GM19035 (cell line): Measurements from ENCODE around the gene PPFIA1.

ENCODE experiments used
- ATAC-seq: cut with Tn5 transposase; IDR thresholded peaks from one replicate; pipeline ENCODE4 v1.9.1; 2021; ENCODE audit not compliant: unreplicated experiment

PPFIA1 gene

DNA sequence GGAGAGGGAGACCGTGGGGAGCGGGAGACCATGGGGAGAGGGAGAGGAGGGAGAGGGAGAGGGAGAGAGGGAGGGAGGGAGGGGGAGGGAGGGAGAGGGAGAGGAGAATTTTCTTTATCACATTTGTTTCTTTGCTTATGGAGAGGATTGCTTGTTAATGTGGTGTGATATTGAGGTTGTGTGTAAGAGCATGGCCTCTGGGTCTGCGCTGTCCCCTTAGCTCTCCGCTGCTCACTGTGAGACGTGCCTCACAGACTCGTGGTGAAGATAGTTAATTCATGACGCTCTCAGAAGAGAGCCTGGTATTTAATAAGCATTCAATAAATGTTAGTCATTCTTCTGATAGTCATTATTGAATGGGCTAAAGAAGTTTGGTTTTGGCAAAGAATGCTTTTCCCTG is 26.2 kb downstream of the PPFIA1 start:
- ATAC-seq, result no peak

- no peak for ATAC-seq
These were observed 26.9 kb downstream of the PPFIA1 start for GRCh38 chr11:70297341-70297740.

- ATAC-seq, result no peak
These were observed 27.9 kb downstream of the PPFIA1 start for GRCh38 chr11:70298243-70298915.

GRCh38 chr11:70299636-70300035 is 29.1 kb downstream of the PPFIA1 start:
- no peak for ATAC-seq

DNA sequence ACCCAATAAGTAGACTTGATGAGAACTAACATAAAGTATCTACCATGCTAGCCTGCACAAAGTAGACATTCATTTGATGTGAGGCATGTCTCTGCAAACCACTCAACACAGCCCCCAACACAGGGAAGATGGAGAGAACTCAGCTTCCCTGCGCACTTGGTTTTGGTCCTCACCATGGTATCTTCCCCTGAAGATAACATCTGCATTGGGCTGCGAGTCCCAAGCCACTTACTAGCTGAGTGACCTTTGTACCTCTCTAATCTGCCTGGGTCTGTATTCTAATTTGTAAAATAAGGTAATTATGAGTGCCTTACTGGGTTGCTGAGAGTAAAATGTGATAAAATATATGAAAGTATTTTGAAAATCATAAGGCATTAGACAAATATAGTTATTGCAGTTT is 30.7 kb downstream of the PPFIA1 start:
- no peak for ATAC-seq

- no peak for ATAC-seq
These were observed 31.4 kb downstream of the PPFIA1 start for GRCh38 chr11:70301721-70302418.

DNA sequence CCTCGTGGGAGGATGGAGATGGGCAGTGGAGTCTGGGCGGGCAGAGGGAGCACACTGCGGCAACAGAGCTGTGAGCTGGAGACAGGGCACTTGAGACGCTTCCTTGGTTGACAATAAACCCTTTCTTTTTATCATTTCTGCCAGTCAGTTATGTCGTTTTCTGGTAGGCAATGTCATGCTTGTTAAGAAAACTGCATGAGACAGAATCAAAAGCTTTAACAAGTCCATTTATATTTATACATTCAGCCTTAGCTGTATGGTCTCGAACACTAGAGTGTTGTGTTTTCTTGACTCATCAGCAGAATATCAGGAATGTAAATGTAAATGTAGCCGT is 31.9 kb downstream of the PPFIA1 start:
- no peak for ATAC-seq

DNA sequence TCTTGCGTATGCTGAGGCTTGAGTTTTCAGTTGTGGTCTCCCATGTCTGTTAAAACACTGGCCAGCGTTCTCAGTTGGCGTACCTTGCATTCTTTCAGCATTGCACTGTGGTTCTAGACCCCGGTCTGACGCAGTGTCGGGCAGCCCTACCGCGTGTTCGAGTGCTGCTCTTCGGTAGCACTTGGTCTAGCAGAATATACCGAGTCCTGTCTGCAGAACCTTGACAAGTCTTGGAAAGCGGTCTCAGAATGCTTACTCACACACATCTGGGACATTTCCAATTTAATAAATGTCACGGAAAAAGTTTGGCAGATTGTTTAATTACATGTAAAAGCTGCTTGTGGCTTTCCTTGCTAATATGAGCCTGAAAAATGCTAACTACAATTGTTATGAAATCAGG is 32.6 kb downstream of the PPFIA1 start:
- no peak for ATAC-seq

DNA sequence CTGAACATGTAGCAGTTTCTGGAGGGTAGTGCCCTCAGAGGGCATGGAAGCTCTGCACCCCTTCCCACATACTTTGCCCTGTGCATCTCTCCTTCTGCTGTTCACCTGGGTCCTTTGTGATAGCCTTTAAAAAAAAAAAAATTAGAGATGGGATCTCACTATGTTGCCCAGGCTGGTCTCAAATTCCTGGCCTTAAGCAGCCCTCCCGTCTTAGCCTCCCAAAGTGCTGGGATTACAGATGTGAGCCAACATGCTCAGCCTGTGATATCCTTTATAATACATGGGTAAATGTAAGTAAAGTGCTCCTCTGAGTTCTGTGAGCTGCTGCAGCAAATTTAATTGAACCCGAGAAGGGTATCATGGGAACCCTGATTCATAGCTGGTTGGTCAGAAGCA is 33.7 kb downstream of the PPFIA1 start:
- ATAC-seq, result no peak

- ATAC-seq, result no peak
These were observed 35.0 kb downstream of the PPFIA1 start for GRCh38 chr11:70305501-70305900.

- ATAC-seq, result no peak
These were observed 36.1 kb downstream of the PPFIA1 start for GRCh38 chr11:70306586-70307033.

DNA sequence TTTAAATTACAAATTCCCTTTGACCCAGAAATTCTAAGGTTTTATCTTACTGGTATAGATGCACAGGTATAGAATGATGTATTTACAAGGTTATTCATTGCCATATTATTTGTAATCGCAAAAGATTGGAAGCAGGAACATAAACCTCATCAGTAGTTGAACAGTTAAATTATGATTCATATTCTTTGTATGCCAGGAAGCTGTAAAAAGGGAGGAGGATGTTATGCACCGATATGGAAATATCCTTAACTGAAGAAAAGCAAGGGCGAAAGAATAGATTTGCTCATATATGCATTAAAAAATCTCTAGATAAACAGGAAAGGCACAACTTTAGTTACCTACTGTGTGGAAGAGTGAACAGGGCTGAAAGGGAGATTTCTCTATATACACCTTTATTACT is 36.7 kb downstream of the PPFIA1 start:
- no peak for ATAC-seq

- ATAC-seq, result no peak
These were observed 41.1 kb downstream of the PPFIA1 start for GRCh38 chr11:70311616-70312015.

- ATAC-seq, result no peak
These were observed 42.2 kb downstream of the PPFIA1 start for GRCh38 chr11:70312401-70313357.

- no peak for ATAC-seq
These were observed 43.5 kb downstream of the PPFIA1 start for GRCh38 chr11:70313945-70314344.

DNA sequence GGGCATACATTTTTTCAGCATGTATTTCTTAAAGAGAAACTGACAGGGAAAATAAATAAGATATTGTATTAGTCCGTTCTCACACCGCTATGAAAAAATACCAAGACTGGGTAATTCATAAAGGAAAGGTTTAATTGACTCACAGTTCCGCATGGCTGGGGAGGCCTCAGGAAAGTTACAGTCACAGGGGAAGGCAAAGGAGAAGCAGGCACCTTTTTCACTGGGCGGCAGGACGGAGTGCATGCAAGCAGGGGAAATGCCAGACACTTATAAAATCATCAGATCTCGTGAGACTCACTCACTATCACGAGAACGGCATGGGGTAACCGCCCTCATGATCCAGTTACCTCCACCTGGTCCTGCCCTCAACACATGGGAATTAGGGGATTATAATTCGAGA is 44.2 kb downstream of the PPFIA1 start:
- no peak for ATAC-seq

- ATAC-seq, result no peak
These were observed 45.2 kb downstream of the PPFIA1 start for GRCh38 chr11:70315716-70316115.

- no peak for ATAC-seq
These were observed 47.3 kb downstream of the PPFIA1 start for GRCh38 chr11:70317581-70318305.

DNA sequence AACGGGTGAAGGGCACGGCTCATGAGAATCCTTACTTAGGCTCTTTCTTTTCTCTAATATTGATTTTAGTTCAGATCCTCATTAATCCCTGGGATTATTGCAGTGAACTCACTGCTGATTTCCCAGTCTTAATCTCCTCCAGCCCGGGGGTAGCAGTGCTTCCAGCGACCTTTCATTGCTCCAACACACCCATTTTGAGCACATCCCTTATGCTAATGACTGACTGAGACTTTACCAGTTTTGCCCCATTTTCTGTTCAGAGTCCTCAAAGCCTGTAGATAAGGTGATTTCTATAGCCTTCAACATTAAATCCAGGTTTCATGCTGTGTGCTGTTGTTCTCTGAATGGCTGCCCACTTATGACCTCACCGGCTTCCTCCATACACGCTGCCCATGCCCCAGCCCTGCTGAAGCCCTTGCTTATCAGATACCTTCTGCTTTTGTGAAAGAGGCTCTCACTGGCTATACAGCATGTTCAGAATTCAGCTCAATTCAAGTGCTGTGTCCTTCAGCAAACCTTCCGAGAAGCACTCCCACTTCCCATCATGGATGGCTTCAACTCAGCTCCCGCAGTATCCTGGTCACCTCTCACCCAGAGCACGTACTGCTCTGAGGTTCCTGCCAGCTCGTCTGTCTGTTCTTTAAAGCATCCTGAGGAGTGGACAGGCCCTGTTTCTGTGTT is 49.0 kb downstream of the PPFIA1 start:
- ATAC-seq, result no peak

DNA sequence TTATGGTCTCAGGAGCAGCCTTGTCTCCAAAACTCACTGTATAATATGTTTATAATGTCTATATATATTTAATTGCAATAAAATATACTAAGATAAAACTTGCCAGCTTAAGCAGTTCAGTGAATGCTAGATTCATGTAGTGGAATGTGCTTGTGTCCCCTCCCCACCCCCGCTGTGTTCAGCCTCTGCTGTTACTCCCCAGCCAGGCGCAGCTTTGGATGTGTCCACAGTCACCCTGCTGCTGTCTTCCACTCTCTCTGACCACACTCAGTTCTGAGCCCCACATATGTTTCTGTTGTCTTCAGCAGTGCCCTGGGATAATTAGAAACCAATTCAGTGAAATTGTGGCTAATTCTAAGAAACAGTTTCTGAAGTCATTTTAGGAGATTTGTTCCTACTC is 52.2 kb downstream of the PPFIA1 start:
- no peak for ATAC-seq

DNA sequence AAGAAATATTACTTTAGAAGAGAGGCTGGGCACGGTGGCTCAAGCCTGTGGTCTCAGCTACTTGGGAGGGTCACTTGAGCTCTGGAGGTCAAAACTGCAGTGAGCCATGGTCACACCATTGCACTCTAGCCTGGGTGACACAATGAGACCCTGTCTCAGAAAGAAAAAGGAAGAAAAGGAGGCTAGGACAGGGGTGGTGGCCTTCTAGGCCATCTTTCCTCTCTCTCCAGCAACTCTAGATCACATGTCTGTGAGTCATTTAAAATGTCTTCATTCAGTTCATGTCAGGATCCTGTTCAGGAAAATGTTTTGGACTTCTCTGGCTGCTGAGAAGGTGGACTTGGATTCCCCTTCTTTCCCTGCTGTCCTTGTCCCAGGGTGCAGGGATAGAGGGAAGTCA is 53.3 kb downstream of the PPFIA1 start:
- ATAC-seq, result no peak
